HepG2 (cell line): ENCODE data around the gene SLC9B2. TPM values are rescaled to one million over a fixed set of nuclear protein-coding genes. Genes with fewer than 3 reads are reported as not detected.

Experiments used
- ATAC-seq: fragments of 200-7000 bp; cut with Tn5 transposase; 3 replicates; pipeline ENCODE4 v1.9.1; 2020; ENCODE audit warnings: mild to moderate bottlenecking, moderate library complexity
- BruUV-seq: library from RNA; stranded (reverse); fragments of 400-500 nt; replicated peaks from 2 replicates; lab custom pipeline; 2021; lab: Mats Ljungman, UMichigan
- CTCF ChIA-PET: fragments of 300-600 bp; formaldehyde crosslinking; extraction: SDS; loops from one replicate; lab custom pipeline; 2021; ENCODE audit warnings: low total read pairs, inconsistent platforms, low intra/inter-chr PET ratio; lab: Yijun Ruan, JAX
- POLR2A ChIA-PET: fragments of 350-600 bp; sonication (Branson Sonifier 250); formaldehyde crosslinking; loops from one replicate; lab custom pipeline; 2020; ENCODE audit warnings: antibody characterized with exemption, inconsistent platforms; lab: Yijun Ruan, JAX
- DNase-seq: peaks from one replicate; pipeline ENCODE4 v3.0.0-alpha.2; 2015; ENCODE audit warnings: low spot score
- FAIRE-seq: peaks from 3 replicates; lab custom pipeline; 2011; peaks lifted over from hg19 to GRCh38; lab: Jason Lieb, UNC
- H2AFZ ChIP-seq: one replicate; pipeline ENCODE4 v1.6.1; 2011; ENCODE audit warnings: low read length, inconsistent platforms
- H3K27ac ChIP-seq: fragments of 300-600 bp; 3 replicates; pipeline ENCODE4 v1.8.0; 2011; ENCODE audit warnings: mixed run types, mild to moderate bottlenecking, mixed read lengths, low read length, inconsistent platforms; ENCODE audit not compliant: insufficient read depth; ENCODE audit errors: extremely low read length
- H3K27me3 ChIP-seq, 2 experiments: fragments of 200-600 bp in 1 of 2; 2 replicates in 1 of 2; 3 replicates in 1 of 2; pipeline versions ENCODE4 v1.6.0 to v1.8.0; 2011; ENCODE audit warnings: low read length in 2 of 2, mild to moderate bottlenecking in 2 of 2, moderate library complexity in 2 of 2, inconsistent platforms in 1 of 2; ENCODE audit not compliant: insufficient read depth in 2 of 2, control insufficient read depth in 1 of 2
- H3K36me3 ChIP-seq, 2 experiments: fragments of 200-600 bp in 1 of 2; replicated peaks in 1 of 2; 2 replicates in 1 of 2; 3 replicates in 1 of 2; pipeline versions ENCODE4 v1.5.1 to v1.8.0; 2011; ENCODE audit warnings: low read length in 2 of 2, inconsistent platforms in 1 of 2; ENCODE audit not compliant: insufficient read depth in 2 of 2, control insufficient read depth in 1 of 2
- H3K4me1 ChIP-seq: 2 replicates; pipeline ENCODE4 v1.5.1; 2012; ENCODE audit warnings: low read length, inconsistent platforms; ENCODE audit not compliant: insufficient read depth
- H3K4me2 ChIP-seq: 2 replicates; pipeline ENCODE4 v1.6.0; 2011; ENCODE audit warnings: low read depth, low read length, inconsistent platforms
- H3K4me3 ChIP-seq, 3 experiments: fragments of 200-600 bp in 1 of 3; sonication (generic), shearing (Covaris generic) in 1 of 3; replicated peaks in 1 of 3; 2 replicates each; pipeline ENCODE4 v1.5.1; 2011 to 2016; ENCODE audit warnings: low read length in 3 of 3, inconsistent platforms in 2 of 3, low read depth in 2 of 3, mild to moderate bottlenecking in 2 of 3, control low read depth in 1 of 3, mixed read lengths in 1 of 3; ENCODE audit not compliant: insufficient read depth in 1 of 3
- H3K79me2 ChIP-seq: one replicate; pipeline ENCODE4 v1.6.1; 2011; ENCODE audit warnings: low read length, inconsistent platforms; ENCODE audit not compliant: insufficient read depth
- H3K9ac ChIP-seq: 2 replicates; pipeline ENCODE4 v1.6.0; 2011; ENCODE audit warnings: mild to moderate bottlenecking, low read depth, low read length, inconsistent platforms; ENCODE audit not compliant: insufficient read depth
- H3K9me3 ChIP-seq: 2 replicates; pipeline ENCODE4 v1.5.1; 2012; ENCODE audit warnings: mild to moderate bottlenecking, low read length
- H4K20me1 ChIP-seq: 2 replicates; pipeline ENCODE4 v1.6.0; 2011; ENCODE audit warnings: inconsistent platforms, mild to moderate bottlenecking, low read length, moderate library complexity; ENCODE audit not compliant: insufficient read depth
- ADNP ChIP-seq: sonication (generic); formaldehyde crosslinking; IDR thresholded peaks from 2 replicates; pipeline ENCODE4 v1.4.0; 2020; ENCODE audit warnings: missing genetic modification reagents
- CREB1 ChIP-seq, 2 experiments: fragments of 450-650 bp in 1 of 2; IDR thresholded peaks; 2 replicates each; pipeline ENCODE4 v1.6.1; 2016 to 2017; ENCODE audit warnings: control low read depth in 1 of 2, mild to moderate bottlenecking in 1 of 2, missing compliant biosample characterization in 1 of 2, missing genetic modification characterization in 1 of 2
- EEA1 ChIP-seq: sonication (generic); formaldehyde crosslinking; IDR thresholded peaks from 2 replicates; pipeline ENCODE4 v1.5.1; 2020; ENCODE audit warnings: mild to moderate bottlenecking, missing genetic modification reagents, borderline replicate concordance
- IRF1 ChIP-seq: sonication (generic); formaldehyde crosslinking; IDR thresholded peaks from 2 replicates; pipeline ENCODE4 v1.4.0; 2020; ENCODE audit warnings: low read depth, mild to moderate bottlenecking, missing genetic modification reagents
- NAIF1 ChIP-seq: sonication (generic); formaldehyde crosslinking; IDR thresholded peaks from 2 replicates; pipeline ENCODE4 v1.5.0; 2020; ENCODE audit warnings: mild to moderate bottlenecking, missing genetic modification reagents, borderline replicate concordance
- NFKB2 ChIP-seq: sonication (generic); formaldehyde crosslinking; IDR thresholded peaks from 2 replicates; pipeline ENCODE4 v1.4.0; 2020; ENCODE audit warnings: missing genetic modification reagents, borderline replicate concordance
- RNF2 ChIP-seq: fragments of 450-650 bp; conservative IDR thresholded peaks from 2 replicates; pipeline ENCODE4 v1.6.1; 2016; ENCODE audit warnings: low read depth
- TGIF2 ChIP-seq: IDR thresholded peaks from 2 replicates; pipeline ENCODE4 v1.6.1; 2016; ENCODE audit warnings: control low read depth, missing compliant biosample characterization
- ZNF160 ChIP-seq: sonication (generic); formaldehyde crosslinking; IDR thresholded peaks from 2 replicates; pipeline ENCODE4 v1.8.0; 2022; ENCODE audit warnings: mild to moderate bottlenecking, inconsistent platforms, missing genetic modification reagents
- ZNF232 ChIP-seq: sonication (generic); formaldehyde crosslinking; IDR thresholded peaks from 2 replicates; pipeline ENCODE4 v1.4.0; 2020; ENCODE audit warnings: missing genetic modification reagents, borderline replicate concordance
- ZNF672 ChIP-seq: sonication (generic); formaldehyde crosslinking; IDR thresholded peaks from 2 replicates; pipeline ENCODE4 v1.8.1; 2022; ENCODE audit warnings: missing genetic modification reagents
- ZNF746 ChIP-seq: sonication (generic); formaldehyde crosslinking; IDR thresholded peaks from 2 replicates; pipeline ENCODE4 v1.8.0; 2022; ENCODE audit warnings: mild to moderate bottlenecking, missing genetic modification reagents
- ZNF772 ChIP-seq: sonication (generic); formaldehyde crosslinking; IDR thresholded peaks from 2 replicates; pipeline ENCODE4 v1.5.0; 2020; ENCODE audit warnings: mild to moderate bottlenecking, missing genetic modification reagents
- ZNF776 ChIP-seq: sonication (generic); formaldehyde crosslinking; IDR thresholded peaks from 2 replicates; pipeline ENCODE4 v1.4.0; 2020; ENCODE audit warnings: mild to moderate bottlenecking, missing genetic modification reagents
- ZNF800 ChIP-seq: sonication (generic); formaldehyde crosslinking; IDR thresholded peaks from 2 replicates; pipeline ENCODE4 v1.4.0; 2020; ENCODE audit warnings: missing genetic modification reagents
- ZNF878 ChIP-seq: sonication (generic); formaldehyde crosslinking; IDR thresholded peaks from 2 replicates; pipeline ENCODE4 v1.8.1; 2023; ENCODE audit warnings: mild to moderate bottlenecking, missing genetic modification reagents, moderate library complexity
- ZSCAN21 ChIP-seq: sonication (generic); formaldehyde crosslinking; IDR thresholded peaks from 2 replicates; pipeline ENCODE4 v1.8.0; 2022; ENCODE audit warnings: mild to moderate bottlenecking, missing genetic modification reagents, moderate library complexity, borderline replicate concordance
- WGBS: methylation state at CpG from one replicate; pipeline ENCODE4 v1.1.6; 2017; ENCODE audit warnings: low lambda C conversion rate; 5-methylcytosine and 5-hydroxymethylcytosine counted together
- in situ Hi-C: cut with HindIII; loops from 2 replicates; pipeline ENCODE4 v1.10.0; 2017; ENCODE audit warnings: low pct_unique_long_range_greater_than_20kb; ENCODE audit not compliant: extremely low pct_ligation_motif_present
- intact Hi-C: fragments of 100-400 bp; cut with micrococcal nuclease; formaldehyde crosslinking; loops from one replicate; pipeline ENCODE4 v1.10.0; 2022; ENCODE audit not compliant: unreplicated experiment
- polyA plus RNA-seq, 8 experiments: library from polyadenylated mRNA; depleted of rRNA in 3 of 8; stranded (reverse) in 7 of 8; unstranded in 1 of 8; fragments of >200 nt; fragmentation: Illumina TruSeq in 4 of 8; extraction: Trizol in 4 of 8; gene quantifications; 2 replicates each; pipeline versions ENCODE4 v1.2.1 to v1.2.3, GENCODE V29; 2011 to 2016; ENCODE audit warnings: low read depth in 4 of 8, missing spikeins in 1 of 8, mixed read lengths in 1 of 8; ENCODE audit not compliant: insufficient read depth in 1 of 8
- total RNA-seq, 5 experiments: library from RNA; depleted of rRNA; stranded (reverse); fragments of >200 nt; fragmentation: Illumina TruSeq; extraction: Trizol; gene quantifications; 2 replicates each; pipeline ENCODE4 v1.2.3, GENCODE V29; 2016; ENCODE audit warnings: low read depth in 1 of 5
- TF ChIP-seq, protein P1 (sequence below): IDR thresholded peaks from 2 replicates; pipeline ENCODE4 v1.6.1; 2016; ENCODE audit warnings: missing compliant biosample characterization, missing genetic modification reagents, borderline replicate concordance
- TF ChIP-seq, protein P2 (sequence below): sonication (generic); formaldehyde crosslinking; conservative IDR thresholded peaks from 2 replicates; pipeline ENCODE4 v1.5.0; 2020; ENCODE audit warnings: missing genetic modification reagents

SLC9B2 gene
- total and polyA plus RNA-seq, 2 of the 13 experiments (the other 11 are each of a cell fraction or from before 2014, with no cell fraction given), result 23.5 to 38.5 TPM

- no peak for TF ChIP-seq ZNF160 (CRISPR knock-in tag)
- no peak for TF ChIP-seq ZNF232 (CRISPR knock-in tag)
- TF ChIP-seq ZNF672 (CRISPR knock-in tag), result no peak
- TF ChIP-seq ZNF776 (CRISPR knock-in tag), result 0 out of 2 replicates have a peak, but pooled peaks have one; percentile 2
- TF ChIP-seq CREB1 (IDR thresholded peaks at IDR 0.05), result no peak
- peak; percentile 59; the same call in 1 of the 2 replicates for TF ChIP-seq CREB1 (CRISPR knock-in tag; IDR thresholded peaks at IDR 0.05)
- no peak for TF ChIP-seq NAIF1
- TF ChIP-seq ZNF800 (CRISPR knock-in tag), result 0 out of 2 replicates have a peak, but pooled peaks have one; percentile 54
- TF ChIP-seq, protein P1, sequence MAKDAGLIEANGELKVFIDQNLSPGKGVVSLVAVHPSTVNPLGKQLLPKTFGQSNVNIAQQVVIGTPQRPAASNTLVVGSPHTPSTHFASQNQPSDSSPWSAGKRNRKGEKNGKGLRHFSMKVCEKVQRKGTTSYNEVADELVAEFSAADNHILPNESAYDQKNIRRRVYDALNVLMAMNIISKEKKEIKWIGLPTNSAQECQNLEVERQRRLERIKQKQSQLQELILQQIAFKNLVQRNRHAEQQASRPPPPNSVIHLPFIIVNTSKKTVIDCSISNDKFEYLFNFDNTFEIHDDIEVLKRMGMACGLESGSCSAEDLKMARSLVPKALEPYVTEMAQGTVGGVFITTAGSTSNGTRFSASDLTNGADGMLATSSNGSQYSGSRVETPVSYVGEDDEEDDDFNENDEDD (CRISPR knock-in tag), result no peak
- TF ChIP-seq ADNP (CRISPR knock-in tag), result no peak
Observed at GRCh38 chr4:103076747-103077347, at the start of gene SLC9B2 (continued).

DNA sequence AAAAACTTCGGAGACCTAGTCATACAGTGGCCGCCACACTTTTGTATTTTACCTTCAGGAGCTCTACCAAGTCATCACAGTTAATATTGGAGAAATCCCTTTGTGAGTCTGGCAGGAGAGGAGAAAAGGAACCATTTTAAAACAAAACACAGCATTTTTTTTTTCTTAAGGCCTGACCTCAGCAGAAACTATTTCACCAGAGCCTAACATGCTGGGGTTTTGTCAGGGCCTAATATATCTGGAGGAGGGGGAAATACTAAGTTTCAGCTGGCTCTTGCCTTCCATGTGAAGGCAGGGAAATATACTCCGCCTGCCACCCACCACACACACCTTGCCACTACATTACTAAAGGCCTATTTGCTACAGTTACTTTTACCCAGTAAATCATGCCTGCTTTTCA lies 49.6 kb upstream of the SLC9B2 start:
- no TSS peak for BruUV-seq
- Histone ChIP-seq H3K9me3 (no peaks in the 10 kb centered on the region), H4K20me1 (no peaks in the 10 kb centered on the region), H3K27ac (no peak overlapping the region), H3K4me3 (no peak overlapping the region), H3K4me1 (no peaks in the 10 kb centered on the region), H2AFZ (no peak overlapping the region), H3K79me2 (no peaks in the 10 kb centered on the region), H3K27me3 (no peaks in the 10 kb centered on the region; a peak in 1 of 5 replicates), H3K36me3 (peaks cover 1 to 13% of the 10 kb centered on the region in 2 experiments; a peak in 2 of 5 replicates), H3K9ac (no peak overlapping the region), H3K4me2 (no peak overlapping the region)
- intact Hi-C loops (no loop called here), in situ Hi-C loops (no loop called here)
- DNase-seq (no peak), ATAC-seq (no peak), FAIRE-seq (no peak)
- 99% methylated on average over 3 of the region's 3 CpGs for whole genome bisulfite sequencing
- ChIA-PET POLR2A (no interaction called here), CTCF (no interaction called here)
- TF ChIP-seq ZNF878, result no peak
- TF ChIP-seq RNF2, result no peak
- no peak for TF ChIP-seq EEA1 (CRISPR knock-in tag)
- no peak for TF ChIP-seq TGIF2 (CRISPR knock-in tag)
- TF ChIP-seq ZNF772, result no peak
- TF ChIP-seq, protein P2, sequence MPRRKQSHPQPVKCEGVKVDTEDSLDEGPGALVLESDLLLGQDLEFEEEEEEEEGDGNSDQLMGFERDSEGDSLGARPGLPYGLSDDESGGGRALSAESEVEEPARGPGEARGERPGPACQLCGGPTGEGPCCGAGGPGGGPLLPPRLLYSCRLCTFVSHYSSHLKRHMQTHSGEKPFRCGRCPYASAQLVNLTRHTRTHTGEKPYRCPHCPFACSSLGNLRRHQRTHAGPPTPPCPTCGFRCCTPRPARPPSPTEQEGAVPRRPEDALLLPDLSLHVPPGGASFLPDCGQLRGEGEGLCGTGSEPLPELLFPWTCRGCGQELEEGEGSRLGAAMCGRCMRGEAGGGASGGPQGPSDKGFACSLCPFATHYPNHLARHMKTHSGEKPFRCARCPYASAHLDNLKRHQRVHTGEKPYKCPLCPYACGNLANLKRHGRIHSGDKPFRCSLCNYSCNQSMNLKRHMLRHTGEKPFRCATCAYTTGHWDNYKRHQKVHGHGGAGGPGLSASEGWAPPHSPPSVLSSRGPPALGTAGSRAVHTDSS (CRISPR knock-in tag), result no peak
- TF ChIP-seq ZNF746 (CRISPR knock-in tag), result no peak
- TF ChIP-seq IRF1 (CRISPR knock-in tag), result no peak
- TF ChIP-seq NFKB2 (CRISPR knock-in tag), result no peak
- TF ChIP-seq ZSCAN21 (CRISPR knock-in tag), result no peak
